Osteoblast (primary cell): Measurements from ENCODE around the gene HENMT1. TPM values are rescaled to one million over a fixed set of nuclear protein-coding genes. Genes with fewer than 3 reads are reported as not detected.
A peak's percentile ranks its signal among the peaks of the same experiment; 100 is the strongest.
"Not testable (repeated sequence)": the region's sequence is repeated elsewhere in the genome, so short reads cannot be mapped to it uniquely, and the experiment has no call there.

Experiments used
- DNase-seq: peaks from one replicate; pipeline ENCODE4 v3.0.0; 2011; ENCODE audit warnings: low spot score, mixed read lengths; ENCODE audit not compliant: insufficient read length; ENCODE audit errors: missing footprints
- H2AFZ ChIP-seq: 2 replicates; pipeline ENCODE4 v1.6.0; 2011; ENCODE audit warnings: mild to moderate bottlenecking, low read length
- H3K27ac ChIP-seq: 2 replicates; pipeline ENCODE4 v1.5.1; 2011; ENCODE audit warnings: mild to moderate bottlenecking, low read depth, low read length, moderate library complexity
- H3K27me3 ChIP-seq: 2 replicates; pipeline ENCODE4 v1.6.0; 2012; ENCODE audit warnings: mild to moderate bottlenecking, control low read depth, inconsistent platforms, low read length, moderate library complexity; ENCODE audit not compliant: insufficient read depth
- H3K36me3 ChIP-seq: 2 replicates; pipeline ENCODE4 v1.5.1; 2011; ENCODE audit warnings: mild to moderate bottlenecking, low read length, control low read depth, moderate library complexity; ENCODE audit not compliant: insufficient read depth
- H3K4me1 ChIP-seq: 2 replicates; pipeline ENCODE4 v1.5.1; 2011; ENCODE audit warnings: mild to moderate bottlenecking, low read length, control low read depth, moderate library complexity; ENCODE audit not compliant: insufficient read depth
- H3K4me2 ChIP-seq: 2 replicates; pipeline ENCODE4 v1.6.0; 2011; ENCODE audit warnings: mild to moderate bottlenecking, low read length; ENCODE audit not compliant: insufficient read depth
- H3K4me3 ChIP-seq: fragments of 200-600 bp; sonication (generic); 3 replicates; pipeline ENCODE4 v1.5.1; 2012; ENCODE audit warnings: mild to moderate bottlenecking, low read length, inconsistent platforms; ENCODE audit not compliant: insufficient read depth
- H3K79me2 ChIP-seq: 2 replicates; pipeline ENCODE4 v1.6.0; 2012; ENCODE audit warnings: mild to moderate bottlenecking, low read length, control low read depth, inconsistent platforms; ENCODE audit not compliant: insufficient read depth
- H3K9me3 ChIP-seq: 2 replicates; pipeline ENCODE4 v1.5.1; 2011; ENCODE audit warnings: low read depth, low read length, control low read depth
- H4K20me1 ChIP-seq: 2 replicates; pipeline ENCODE4 v1.6.0; 2012; ENCODE audit warnings: mild to moderate bottlenecking, low read length, control low read depth; ENCODE audit not compliant: insufficient read depth
- total RNA-seq: library from RNA; depleted of rRNA; stranded (reverse); fragments of >200 nt; gene quantifications from 2 replicates; pipeline ENCODE4 v1.2.3, GENCODE V29; 2012
- TF ChIP-seq, protein P1 (sequence below): IDR thresholded peaks from 2 replicates; pipeline ENCODE4 v1.5.1; 2011; ENCODE audit warnings: mild to moderate bottlenecking, low read depth, low read length, moderate library complexity; ENCODE audit errors: extremely low read depth

The HENMT1 gene
- total RNA-seq, 1 donor: 4.7 TPM

DNA sequence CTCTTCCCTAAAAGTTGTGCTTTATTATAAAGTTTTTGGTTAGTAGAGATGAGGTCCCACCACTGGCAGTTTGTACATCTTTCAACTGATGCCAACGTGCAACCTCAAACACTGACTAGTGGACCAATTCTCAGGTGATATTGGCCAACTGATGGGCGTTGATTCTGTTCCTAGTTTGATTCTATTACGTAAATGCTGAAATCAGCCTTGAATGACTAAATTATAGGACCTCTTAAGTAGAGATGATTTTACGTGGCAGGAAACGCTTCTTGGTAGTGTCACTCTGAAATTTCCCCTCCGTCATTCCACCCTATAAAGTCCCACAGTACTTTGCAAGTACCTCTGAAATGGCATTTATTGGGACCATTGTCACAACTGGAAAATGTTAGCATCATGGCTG is 43.0 kb upstream of the HENMT1 start:
- Histone ChIP-seq H3K9me3 (no peaks in the 10 kb centered on the region), H3K4me3 (peak overlapping the region; percentile 26), H3K27ac (peak overlapping the region; percentile 75), H4K20me1 (no peaks in the 10 kb centered on the region), H3K36me3 (peaks cover 27% of the 10 kb centered on the region), H3K4me2 (peak overlapping the region; percentile 54), H3K4me1 (peaks cover 28% of the 10 kb centered on the region), H3K27me3 (no peaks in the 10 kb centered on the region), H3K79me2 (no peaks in the 10 kb centered on the region), H2AFZ (no peak overlapping the region)
- TF ChIP-seq, protein P1, sequence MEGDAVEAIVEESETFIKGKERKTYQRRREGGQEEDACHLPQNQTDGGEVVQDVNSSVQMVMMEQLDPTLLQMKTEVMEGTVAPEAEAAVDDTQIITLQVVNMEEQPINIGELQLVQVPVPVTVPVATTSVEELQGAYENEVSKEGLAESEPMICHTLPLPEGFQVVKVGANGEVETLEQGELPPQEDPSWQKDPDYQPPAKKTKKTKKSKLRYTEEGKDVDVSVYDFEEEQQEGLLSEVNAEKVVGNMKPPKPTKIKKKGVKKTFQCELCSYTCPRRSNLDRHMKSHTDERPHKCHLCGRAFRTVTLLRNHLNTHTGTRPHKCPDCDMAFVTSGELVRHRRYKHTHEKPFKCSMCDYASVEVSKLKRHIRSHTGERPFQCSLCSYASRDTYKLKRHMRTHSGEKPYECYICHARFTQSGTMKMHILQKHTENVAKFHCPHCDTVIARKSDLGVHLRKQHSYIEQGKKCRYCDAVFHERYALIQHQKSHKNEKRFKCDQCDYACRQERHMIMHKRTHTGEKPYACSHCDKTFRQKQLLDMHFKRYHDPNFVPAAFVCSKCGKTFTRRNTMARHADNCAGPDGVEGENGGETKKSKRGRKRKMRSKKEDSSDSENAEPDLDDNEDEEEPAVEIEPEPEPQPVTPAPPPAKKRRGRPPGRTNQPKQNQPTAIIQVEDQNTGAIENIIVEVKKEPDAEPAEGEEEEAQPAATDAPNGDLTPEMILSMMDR: no peak
- no peak for DNase-seq

DNA sequence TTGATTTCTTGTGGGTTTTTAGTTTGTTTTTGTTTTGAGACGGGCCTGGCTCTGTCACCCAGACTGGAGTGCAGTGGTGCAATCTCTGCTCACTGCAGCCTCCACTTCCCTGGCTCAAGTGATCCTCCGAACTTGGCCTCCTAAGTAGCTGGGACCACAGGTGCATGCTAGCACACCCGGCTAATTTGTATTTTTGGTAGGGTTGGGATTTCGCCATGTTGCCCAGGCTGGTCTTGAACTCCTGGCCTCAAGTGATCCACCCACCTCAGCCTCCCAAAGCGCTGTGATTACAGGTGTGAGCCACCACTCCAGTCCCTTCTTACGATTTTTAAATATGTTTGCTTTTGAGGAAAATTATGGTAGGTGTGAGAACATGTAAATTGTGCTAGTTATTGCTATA is 41.2 kb upstream of the HENMT1 start:
- H3K4me2 ChIP-seq, H4K20me1 ChIP-seq, H3K4me3 ChIP-seq, H3K27ac ChIP-seq, H3K27me3 ChIP-seq, H3K79me2 ChIP-seq, DNase-seq, H3K9me3 ChIP-seq, H2AFZ ChIP-seq: not testable (repeated sequence)
- H3K36me3 ChIP-seq: peaks cover 45% of the 10 kb centered on the region
- peaks cover 28% of the 10 kb centered on the region for H3K4me1 ChIP-seq

DNA sequence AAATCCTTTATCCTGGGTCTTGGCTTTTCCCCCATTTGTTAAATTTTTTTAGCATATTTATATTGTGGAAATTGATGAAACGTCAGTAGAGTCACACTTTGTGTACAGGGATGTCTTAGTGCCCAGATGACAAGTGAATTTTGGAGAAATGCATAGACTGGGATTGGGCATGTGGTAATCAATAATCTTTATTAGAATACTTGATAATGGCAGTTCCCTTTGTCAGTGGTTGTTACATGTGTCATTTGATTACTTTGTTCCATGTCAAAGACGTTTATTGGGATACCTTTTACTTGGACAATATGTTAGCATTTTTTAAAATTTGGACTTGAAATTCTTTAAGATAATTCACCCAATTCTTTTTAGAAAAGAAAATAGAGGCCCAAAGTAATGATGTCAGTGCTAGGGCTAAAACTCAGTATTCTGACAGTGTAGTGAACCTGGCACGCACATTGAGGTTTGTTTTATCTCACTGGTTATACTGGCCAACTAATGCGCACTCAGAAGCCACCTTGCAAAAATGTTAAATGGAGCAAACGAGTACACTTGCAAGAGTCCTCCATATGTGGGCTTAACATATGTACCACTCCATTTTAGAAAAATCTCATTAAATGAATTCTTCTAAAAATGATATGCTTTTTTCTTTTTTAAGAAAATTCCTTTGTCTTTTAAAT is 40.4 kb upstream of the HENMT1 start:
- Histone ChIP-seq H4K20me1 (peaks cover 3% of the 10 kb centered on the region), H2AFZ (no peak overlapping the region), H3K27ac (no peak overlapping the region), H3K9me3 (no peaks in the 10 kb centered on the region), H3K4me3 (no peak overlapping the region), H3K36me3 (peaks cover 53% of the 10 kb centered on the region), H3K4me1 (peaks cover 28% of the 10 kb centered on the region), H3K27me3 (no peaks in the 10 kb centered on the region), H3K79me2 (peaks cover 13% of the 10 kb centered on the region), H3K4me2 (no peak overlapping the region)
- TF ChIP-seq, protein P1: no peak
- DNase-seq: no peak

DNA sequence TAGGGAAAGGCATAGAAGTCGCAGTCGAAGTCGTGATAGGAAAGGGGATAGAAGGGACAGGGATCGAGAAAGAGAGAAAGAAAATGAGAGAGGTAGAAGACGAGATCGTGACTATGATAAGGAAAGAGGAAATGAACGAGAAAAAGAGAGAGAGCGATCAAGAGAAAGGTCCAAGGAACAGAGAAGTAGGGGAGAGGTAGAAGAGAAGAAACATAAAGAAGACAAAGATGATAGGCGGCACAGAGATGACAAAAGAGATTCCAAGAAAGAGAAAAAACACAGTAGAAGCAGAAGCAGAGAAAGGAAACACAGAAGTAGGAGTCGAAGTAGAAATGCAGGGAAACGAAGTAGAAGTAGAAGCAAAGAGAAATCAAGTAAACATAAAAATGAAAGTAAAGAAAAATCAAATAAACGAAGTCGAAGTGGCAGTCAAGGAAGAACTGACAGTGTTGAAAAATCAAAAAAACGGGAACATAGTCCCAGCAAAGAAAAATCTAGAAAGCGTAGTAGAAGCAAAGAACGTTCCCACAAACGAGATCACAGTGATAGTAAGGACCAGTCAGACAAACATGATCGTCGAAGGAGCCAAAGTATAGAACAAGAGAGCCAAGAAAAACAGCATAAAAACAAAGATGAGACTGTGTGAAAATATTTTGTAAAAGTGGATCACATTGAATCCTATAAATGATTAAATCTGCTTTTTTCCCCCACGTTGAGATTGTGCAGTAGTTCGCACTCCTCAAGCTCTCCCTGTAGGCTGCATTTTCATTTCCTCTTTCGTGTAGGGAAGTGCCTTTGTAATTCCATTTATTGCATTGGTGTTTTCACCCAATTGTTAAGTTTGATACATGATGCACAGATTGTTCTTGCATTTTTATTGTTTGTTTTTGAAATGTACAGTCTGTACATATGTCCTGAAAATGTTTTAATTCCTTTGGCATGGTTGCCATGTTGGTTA is 38.8 kb upstream of the HENMT1 start:
- TF ChIP-seq, protein P1: no peak
- Histone ChIP-seq H2AFZ (no peak overlapping the region), H4K20me1 (peaks cover 17% of the 10 kb centered on the region), H3K79me2 (peaks cover 28% of the 10 kb centered on the region), H3K27ac (no peak overlapping the region), H3K4me1 (peaks cover 16% of the 10 kb centered on the region), H3K4me3 (no peak overlapping the region), H3K36me3 (peaks cover 65% of the 10 kb centered on the region), H3K4me2 (no peak overlapping the region), H3K27me3 (no peaks in the 10 kb centered on the region), H3K9me3 (no peaks in the 10 kb centered on the region)
- DNase-seq: no peak
